ENCODE data around the gene HEATR1. TPM values are rescaled to one million over a fixed set of nuclear protein-coding genes. Genes with fewer than 3 reads are reported as not detected.

The HEATR1 gene
- total RNA-seq, 1 donor from 2014 or later: 39.3 TPM

DNA sequence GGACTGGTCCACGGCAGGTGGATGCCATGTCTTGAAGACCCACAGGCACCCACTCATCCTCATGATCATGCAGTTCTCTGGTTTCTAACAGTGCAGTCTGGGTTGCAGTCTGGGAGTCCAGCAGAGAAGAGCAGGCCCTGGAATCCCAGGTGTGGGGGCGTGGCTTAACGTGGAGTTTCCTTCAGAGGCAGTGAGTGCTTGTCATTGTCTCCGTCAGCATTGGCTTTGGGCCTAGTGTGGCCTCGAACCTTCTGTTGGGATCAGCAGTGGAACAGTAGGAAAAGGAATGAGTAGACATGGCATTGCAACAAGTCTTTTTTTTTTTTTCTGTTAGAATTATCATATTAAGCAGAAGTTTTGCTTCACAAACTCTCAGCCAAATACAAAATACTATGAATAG lies 67.8 kb downstream of the HEATR1 start:
- DNase-seq: no peak

DNA sequence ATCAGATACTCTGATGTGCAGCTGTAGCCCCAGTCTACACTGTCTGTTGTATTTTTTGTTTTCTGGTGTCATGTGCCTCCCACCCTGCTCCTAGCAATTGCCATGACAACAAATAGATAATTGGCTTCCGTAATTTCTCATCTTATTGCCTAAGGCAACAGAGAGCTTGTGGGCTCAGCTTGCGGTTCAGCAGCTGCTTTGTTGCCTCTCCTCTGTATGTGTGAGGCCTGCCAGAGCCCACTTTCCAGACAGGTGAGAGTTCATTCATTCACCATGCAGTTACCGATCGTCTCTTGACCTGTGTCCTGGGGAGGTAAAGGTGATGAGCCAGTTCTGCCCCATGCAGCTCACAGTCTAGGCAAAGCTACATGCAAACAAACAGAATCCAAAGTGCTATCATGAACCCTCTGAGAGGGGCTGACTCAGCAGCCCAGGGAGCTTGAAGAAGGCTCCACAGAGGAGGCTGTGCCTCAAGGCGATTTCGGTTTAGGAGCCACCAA lies 68.6 kb downstream of the HEATR1 start:
- DNase-seq: no peak

DNA sequence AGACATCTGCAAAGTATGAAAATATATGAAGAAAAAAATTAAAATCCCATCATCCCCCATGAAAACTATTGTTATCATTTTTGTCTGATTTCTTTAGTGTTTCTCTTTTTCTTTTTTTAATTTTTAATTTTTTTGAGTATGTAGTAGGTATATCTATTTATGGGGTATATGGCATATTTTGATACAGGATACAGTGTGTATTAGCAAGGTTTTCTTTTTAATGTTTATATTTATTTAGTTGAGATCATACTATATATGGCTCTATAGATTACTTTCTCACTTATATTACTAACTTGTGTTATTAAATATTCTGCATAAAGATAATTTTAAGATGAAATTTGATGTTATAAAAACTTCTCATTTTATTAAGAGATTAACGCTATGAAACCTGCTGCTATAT lies 69.1 kb downstream of the HEATR1 start:
- DNase-seq: no peak

- DNase-seq: peak; percentile 70
Observed at GRCh38 chr1:236534151-236534651, 70.1 kb downstream of the HEATR1 start.

- no peak for DNase-seq
Observed at GRCh38 chr1:236532850-236533249, 71.5 kb downstream of the HEATR1 start.

DNA sequence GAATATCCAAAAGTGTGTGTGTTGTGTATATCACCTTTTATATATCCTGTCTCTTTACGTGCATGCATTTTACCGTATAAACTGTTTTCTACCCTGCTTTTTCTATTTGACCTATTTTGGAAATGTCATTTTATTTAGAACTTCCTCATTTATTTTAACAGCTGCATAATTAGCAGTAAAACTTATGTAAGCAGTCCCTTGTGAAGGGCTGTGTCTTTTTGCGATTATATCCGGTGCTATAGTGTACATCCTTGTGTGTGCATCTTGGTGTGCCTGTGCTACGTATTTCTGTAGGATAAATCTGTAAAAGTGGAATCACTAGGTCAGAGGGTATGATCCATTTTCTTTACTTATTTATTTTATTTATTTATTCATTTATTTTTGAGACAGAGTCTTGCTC lies 73.4 kb downstream of the HEATR1 start:
- no peak for DNase-seq

DNA sequence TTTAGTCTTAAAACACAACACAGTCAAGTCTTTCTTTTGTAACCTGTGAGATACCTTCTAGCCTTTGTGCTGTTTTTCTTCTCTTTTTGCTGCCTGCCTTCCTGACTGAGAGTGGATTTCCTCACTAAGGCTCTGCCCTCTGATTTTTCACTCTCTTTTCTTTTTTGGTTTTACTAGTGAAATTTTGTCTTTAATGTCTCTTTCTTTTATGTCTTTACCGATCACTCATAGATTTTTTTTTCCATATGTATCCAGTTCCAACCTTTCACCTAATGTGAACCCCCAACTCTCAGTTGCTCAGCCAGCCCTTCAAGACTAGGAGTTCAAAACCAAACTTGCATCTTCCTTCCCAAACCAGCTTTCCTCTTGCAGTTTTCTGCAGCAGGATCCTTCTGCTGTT lies 74.0 kb downstream of the HEATR1 start:
- DNase-seq: no peak

DNA sequence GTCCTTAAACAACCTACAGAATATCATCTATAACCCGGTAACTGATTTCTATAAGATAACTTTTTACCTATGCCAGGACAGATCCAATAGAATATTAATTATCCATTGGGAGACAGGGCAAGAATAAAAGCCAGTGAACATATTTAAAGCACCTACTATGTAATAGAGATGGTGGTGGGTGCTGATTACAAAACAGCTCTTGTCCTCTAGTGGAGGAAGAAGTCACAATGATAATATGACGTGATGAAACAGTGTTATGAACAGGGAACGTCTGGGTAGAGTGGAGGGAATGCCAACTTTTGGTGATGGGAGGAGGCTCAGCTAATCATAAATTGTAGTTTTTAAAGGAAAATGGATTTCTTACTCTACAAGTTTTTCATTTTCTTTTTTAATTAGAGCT lies 78.2 kb downstream of the HEATR1 start:
- DNase-seq: no peak

DNA sequence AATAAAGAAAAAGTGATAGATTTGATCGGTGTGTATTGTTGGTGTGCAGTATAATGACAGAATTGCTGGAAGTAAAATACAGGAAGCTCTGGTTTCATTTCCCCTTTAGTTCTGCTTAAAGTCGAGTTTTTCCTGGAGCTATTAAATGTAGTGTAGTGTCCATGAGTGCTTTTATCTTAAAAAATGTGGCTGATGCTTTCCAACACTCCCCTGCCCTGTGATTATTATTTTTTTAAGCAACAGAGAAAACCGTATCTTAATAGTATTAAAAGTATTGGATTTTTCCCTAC lies 79.5 kb downstream of the HEATR1 start:
- no peak for DNase-seq

GRCh38 chr1:236524142-236524894 lies 80.0 kb downstream of the HEATR1 start:
- DNase-seq: peak; percentile 86

DNA sequence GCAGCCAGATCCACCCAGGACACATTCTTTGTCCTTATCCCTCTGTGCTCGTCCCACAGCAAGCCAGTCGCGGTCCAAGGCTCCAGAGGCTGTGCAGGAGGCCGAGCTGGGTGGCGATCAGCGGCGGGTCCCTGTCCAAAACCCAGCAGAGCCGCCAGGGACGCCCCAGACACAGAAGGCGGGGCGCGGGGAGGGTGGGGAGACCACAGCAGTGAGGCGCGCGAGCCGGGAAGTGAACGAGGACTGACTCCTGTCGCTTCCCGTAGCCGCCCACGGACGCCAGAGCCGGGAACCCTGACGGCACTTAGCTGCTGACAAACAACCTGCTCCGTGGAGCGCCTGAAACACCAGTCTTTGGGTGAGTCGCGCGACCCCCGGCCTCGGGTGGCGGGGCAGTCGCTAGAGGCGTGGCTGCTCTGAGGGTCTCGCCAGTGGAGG lies 80.6 kb downstream of the HEATR1 start, which contains the start of gene LGALS8:
Gene LGALS8 (plus strand): TSS at position 279 of the 438 bp plus-strand sequence. CDS start 2,089 bp downstream, outside the sequence.
- peak; percentile 91 for DNase-seq

DNA sequence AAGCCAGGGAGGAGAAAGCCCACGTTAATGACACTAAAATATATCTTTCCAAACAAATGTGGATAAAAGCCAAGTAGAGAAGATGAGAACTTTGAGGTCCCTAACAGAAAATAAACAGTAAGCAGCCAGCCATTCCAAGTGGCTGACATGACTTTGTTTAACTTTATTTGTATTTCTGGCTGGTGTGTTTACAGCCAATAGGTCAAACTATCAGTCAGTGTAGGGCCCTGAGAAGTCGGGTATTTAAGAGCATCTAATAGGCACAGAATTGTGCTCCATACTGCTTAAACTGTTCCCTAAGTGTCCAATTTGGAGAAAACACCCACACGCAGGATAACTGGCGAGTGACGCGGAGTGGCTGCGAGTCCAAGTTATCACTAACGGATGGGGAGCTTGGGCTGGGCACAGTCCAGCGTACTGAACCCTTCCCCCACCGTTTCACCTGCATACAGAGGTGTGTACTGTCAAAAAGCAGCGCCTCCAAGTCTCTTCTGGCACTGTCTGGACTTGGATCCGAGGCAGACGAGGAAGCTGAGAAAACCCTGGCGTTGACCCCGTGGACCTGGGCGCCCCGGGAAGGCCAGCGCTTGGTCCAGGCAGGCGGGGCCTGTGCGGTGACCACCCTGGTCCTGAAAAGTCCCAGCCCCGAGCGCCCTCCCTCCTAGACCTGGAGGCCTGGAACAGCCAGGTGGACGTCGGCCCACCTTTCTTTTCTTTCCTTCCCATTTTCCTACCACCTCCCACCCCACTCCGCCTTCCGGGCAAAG lies 81.2 kb downstream of the HEATR1 start:
- DNase-seq: peak; percentile 22

GRCh38 chr1:236520445-236521005 lies 83.8 kb downstream of the HEATR1 start:
- DNase-seq: no peak

- DNase-seq: no peak
Observed at GRCh38 chr1:236518322-236518721, 86.0 kb downstream of the HEATR1 start.

- DNase-seq: no peak
Observed at GRCh38 chr1:236516929-236517704, 87.2 kb downstream of the HEATR1 start.

- no peak for DNase-seq
Observed at GRCh38 chr1:236515443-236515958, 88.8 kb downstream of the HEATR1 start.

GRCh38 chr1:236514703-236515442 lies 89.4 kb downstream of the HEATR1 start:
- no peak for DNase-seq

GRCh38 chr1:236511735-236512418 lies 92.4 kb downstream of the HEATR1 start:
- DNase-seq: no peak

DNA sequence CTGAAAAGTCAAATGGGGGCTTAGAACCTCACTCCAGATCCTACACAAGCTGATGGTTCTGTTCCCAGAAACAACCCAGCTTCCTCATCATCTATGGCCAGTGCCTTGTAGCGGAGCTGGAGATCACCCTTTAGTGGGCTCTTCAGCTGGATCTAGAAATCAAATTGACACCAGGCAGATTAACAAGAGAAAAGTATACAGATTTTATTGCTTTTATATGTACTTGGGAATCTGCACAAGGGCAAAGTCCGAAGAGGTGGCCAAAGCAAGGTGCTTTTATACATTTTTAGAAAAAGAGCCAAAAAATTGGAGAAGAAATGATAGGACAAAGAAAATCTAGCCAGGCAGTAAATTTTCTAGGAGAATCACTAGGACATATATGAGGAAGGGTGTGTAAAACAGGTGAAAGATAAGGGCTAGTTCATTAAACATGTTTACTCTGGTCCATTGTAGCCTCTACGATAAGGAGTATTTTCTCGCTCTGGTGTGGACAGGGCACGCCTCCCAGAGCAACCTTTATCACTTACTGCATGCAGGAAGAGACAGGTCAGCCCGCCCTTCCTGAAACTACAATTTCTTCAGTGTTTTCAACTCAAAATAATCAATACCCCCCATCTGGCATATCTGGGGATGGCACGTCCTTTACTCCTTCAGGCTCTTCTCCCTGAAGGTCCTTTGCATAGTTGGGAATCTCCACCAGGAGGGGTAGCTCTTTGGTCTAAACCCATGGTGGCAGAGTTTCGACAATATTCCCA lies 94.5 kb downstream of the HEATR1 start:
- no peak for DNase-seq

GRCh38 chr1:236509203-236509602 lies 95.1 kb downstream of the HEATR1 start:
- DNase-seq: no peak
